K562 (cell line): ENCODE data around the gene POR. TPM values are rescaled to one million over a fixed set of nuclear protein-coding genes. Genes with fewer than 3 reads are reported as not detected.

Experiments
- ARHGAP35 ChIP-seq: fragments of 450-650 bp; IDR thresholded peaks from 2 replicates; pipeline ENCODE4 v1.6.1; 2018; ENCODE audit not compliant: partially characterized antibody
- ARID1B ChIP-seq: fragments of 450-650 bp; IDR thresholded peaks from 2 replicates; pipeline ENCODE4 v1.6.1; 2016; ENCODE audit warnings: antibody characterized with exemption, mild to moderate bottlenecking, inconsistent platforms
- ARID2 ChIP-seq: fragments of 450-650 bp; IDR thresholded peaks from 2 replicates; pipeline ENCODE4 v1.6.1; 2017; ENCODE audit warnings: antibody characterized with exemption, mild to moderate bottlenecking
- ARNT ChIP-seq, 2 experiments: fragments of 450-650 bp; IDR thresholded peaks; 2 replicates each; pipeline ENCODE4 v1.6.1; 2016; ENCODE audit warnings: mild to moderate bottlenecking in 1 of 2
- ATF7 ChIP-seq: fragments of 450-650 bp; IDR thresholded peaks from 2 replicates; pipeline ENCODE4 v1.7.1; 2014; ENCODE audit warnings: mild to moderate bottlenecking, moderate library complexity
- CXXC5 ChIP-seq: fragments of 250-450 bp; sonication (Bioruptor Pico); IDR thresholded peaks from 2 replicates; pipeline ENCODE4 v1.8.0; 2022; ENCODE audit warnings: inconsistent platforms, mild to moderate bottlenecking, moderate library complexity
- DNMT1 ChIP-seq: fragments of 450-650 bp; IDR thresholded peaks from 2 replicates; pipeline ENCODE4 v1.6.1; 2016; ENCODE audit warnings: antibody characterized with exemption, mild to moderate bottlenecking
- FOXA3 ChIP-seq, 2 experiments: fragments of 450-650 bp in 1 of 2; sonication (generic) in 1 of 2; formaldehyde crosslinking; IDR thresholded peaks in 1 of 2; conservative IDR thresholded peaks in 1 of 2; 2 replicates each; pipeline versions ENCODE4 v1.4.0 to v1.8.0; 2020 to 2022; ENCODE audit warnings: mild to moderate bottlenecking in 2 of 2, missing genetic modification reagents in 1 of 2
- HDAC2 ChIP-seq: fragments of 450-650 bp; IDR thresholded peaks from 2 replicates; pipeline ENCODE4 v1.6.1; 2016; ENCODE audit warnings: mild to moderate bottlenecking
- HMGN3 ChIP-seq: IDR thresholded peaks from 2 replicates; pipeline ENCODE4 v1.6.1; 2011; ENCODE audit warnings: borderline replicate concordance, low read depth, mild to moderate bottlenecking, mixed read lengths, low read length; ENCODE audit not compliant: insufficient read length; ENCODE audit errors: extremely low read depth
- HNRNPK ChIP-seq: fragments of 200-400 bp; formaldehyde crosslinking; IDR thresholded peaks from one replicate; pipeline ENCODE4 v1.6.1; 2018; ENCODE audit warnings: mild to moderate bottlenecking, low read depth, low read length; ENCODE audit not compliant: poor library complexity, severe bottlenecking
- KLF6 ChIP-seq: fragments of 250-450 bp; sonication (Bioruptor Pico); IDR thresholded peaks from 2 replicates; pipeline ENCODE4 v1.4.0; 2020; ENCODE audit warnings: mild to moderate bottlenecking, moderate library complexity, borderline replicate concordance
- RB1 ChIP-seq: fragments of 450-650 bp; IDR thresholded peaks from 2 replicates; pipeline ENCODE4 v1.6.1; 2017; ENCODE audit warnings: low read depth, mild to moderate bottlenecking
- RREB1 ChIP-seq: fragments of 250-450 bp; sonication (Bioruptor Pico); IDR thresholded peaks from 2 replicates; pipeline ENCODE4 v1.4.0; 2020
- SRSF3 ChIP-seq: fragments of 200-400 bp; formaldehyde crosslinking; IDR thresholded peaks from 2 replicates; pipeline ENCODE4 v1.6.1; 2016; ENCODE audit warnings: mild to moderate bottlenecking, low read length, moderate library complexity; ENCODE audit not compliant: insufficient read depth
- XRCC3 ChIP-seq: fragments of 450-650 bp; IDR thresholded peaks from 2 replicates; pipeline ENCODE4 v1.6.1; 2017; ENCODE audit warnings: mild to moderate bottlenecking, moderate library complexity
- ZC3H11A ChIP-seq: IDR thresholded peaks from 2 replicates; pipeline ENCODE4 v1.6.1; 2012; ENCODE audit warnings: low read depth, low read length, improper control_type of control experiment
- ZFPM2 ChIP-seq: fragments of 250-450 bp; sonication (Bioruptor Pico); IDR thresholded peaks from 2 replicates; pipeline ENCODE4 v1.5.1; 2022; ENCODE audit warnings: mild to moderate bottlenecking
- ZKSCAN8 ChIP-seq: fragments of 200-800 bp; sonication (Bioruptor generic); IDR thresholded peaks from 2 replicates; pipeline ENCODE4 v1.6.1; 2016; ENCODE audit warnings: missing genetic modification characterization, missing compliant biosample characterization
- ZNF282 ChIP-seq: sonication (generic); formaldehyde crosslinking; IDR thresholded peaks from 2 replicates; pipeline ENCODE4 v1.8.1; 2023; ENCODE audit warnings: missing genetic modification reagents
- ZNF398 ChIP-seq: fragments of 250-450 bp; sonication (Bioruptor Pico); IDR thresholded peaks from 2 replicates; pipeline ENCODE4 v1.8.0; 2021; ENCODE audit warnings: moderate library complexity, mild to moderate bottlenecking, inconsistent platforms
- ZNF586 ChIP-seq: fragments of 450-650 bp; formaldehyde crosslinking; conservative IDR thresholded peaks from 2 replicates; pipeline ENCODE4 v1.4.0; 2020; ENCODE audit warnings: mild to moderate bottlenecking, moderate library complexity
- ZNF778 ChIP-seq: fragments of 450-650 bp; formaldehyde crosslinking; IDR thresholded peaks from 2 replicates; pipeline ENCODE4 v1.4.0; 2020; ENCODE audit warnings: mild to moderate bottlenecking, moderate library complexity
- ZNF79 ChIP-seq: fragments of 250-450 bp; sonication (Bioruptor Pico); IDR thresholded peaks from 2 replicates; pipeline ENCODE4 v1.4.0; 2020; ENCODE audit warnings: low read depth, mild to moderate bottlenecking, moderate library complexity
- polyA plus RNA-seq, 8 experiments: library from polyadenylated mRNA; depleted of rRNA in 4 of 8; stranded (reverse) in 5 of 8; unstranded in 3 of 8; fragments of >200 nt; fragmentation: Nextera tagmentation in 2 of 8; fragmentation: Illumina TruSeq in 1 of 8; extraction: Ambion mirVana in 2 of 8; extraction: Trizol in 1 of 8; gene quantifications; 2 replicates each; pipeline versions ENCODE4 v1.2.1 to v1.2.3, GENCODE V29; 2011 to 2014; ENCODE audit warnings: inconsistent platforms in 1 of 8, missing spikeins in 1 of 8
- total RNA-seq, 7 experiments: library from RNA; depleted of rRNA in 6 of 7; stranded (reverse); fragments of >200 nt in 6 of 7; fragmentation: Illumina TruSeq in 2 of 7; extraction: Trizol in 2 of 7; gene quantifications; 2 replicates each; pipeline versions ENCODE4 v1.2.1 to v1.2.3, GENCODE V29; 2011 to 2021; ENCODE audit warnings: low replicate concordance in 1 of 7

Gene POR
- total and polyA plus RNA-seq, 9 of the 15 experiments (the other 6 are each of a cell fraction or from before 2014, with no cell fraction given) = 4.7 to 142 (median 40.8) TPM

- no peak for TF ChIP-seq SRSF3
- no peak for TF ChIP-seq ZNF398 (CRISPR knock-in tag)
- TF ChIP-seq ZNF79 (CRISPR knock-in tag) = no peak
- TF ChIP-seq ZC3H11A = no peak
- 0 out of 4 replicates have a peak, but pooled peaks of 1 of the 2 experiments have one; percentile 76 for TF ChIP-seq ARNT (IDR thresholded peaks at IDR 0.05)
- TF ChIP-seq ARID2 = 0 out of 2 replicates have a peak, but pooled peaks have one; percentile 19
- no peak for TF ChIP-seq ZNF778
- TF ChIP-seq CXXC5 (CRISPR knock-in tag) = no peak
- TF ChIP-seq FOXA3 (CRISPR knock-in tag; conservative IDR thresholded peaks at IDR 0.05 in 1 of 2, IDR thresholded peaks at IDR 0.05 in 1 of 2) = no peak
- no peak for TF ChIP-seq XRCC3
- TF ChIP-seq ZNF586 (CRISPR knock-in tag) = no peak
- no peak for TF ChIP-seq ARHGAP35
- no peak for TF ChIP-seq HMGN3
- 0 out of 2 replicates have a peak, but pooled peaks have one; percentile 12 for TF ChIP-seq ARID1B
- TF ChIP-seq HNRNPK = no peak
- no peak for TF ChIP-seq ZFPM2 (CRISPR knock-in tag)
- no peak for TF ChIP-seq RB1
- TF ChIP-seq RREB1 (CRISPR knock-in tag) = 0 out of 2 replicates have a peak, but pooled peaks have one; percentile 21
- no peak; the same call in 1 of the 2 replicates for TF ChIP-seq HDAC2
- TF ChIP-seq ATF7 = no peak
- no peak for TF ChIP-seq DNMT1
- no peak for TF ChIP-seq ZNF282 (CRISPR knock-in tag)
- TF ChIP-seq KLF6 (CRISPR knock-in tag) = no peak
- TF ChIP-seq ZKSCAN8 = no peak
Measured at GRCh38 chr7:75878312-75878768, 36.6 kb upstream of the POR start (continued).
